ENCODE measurements around the gene CHTF18. TPM values are rescaled to one million over a fixed set of nuclear protein-coding genes. Genes with fewer than 3 reads are reported as not detected.

CHTF18 gene
- total RNA-seq, 1 donor from 2014 or later: 3.1 TPM

DNA sequence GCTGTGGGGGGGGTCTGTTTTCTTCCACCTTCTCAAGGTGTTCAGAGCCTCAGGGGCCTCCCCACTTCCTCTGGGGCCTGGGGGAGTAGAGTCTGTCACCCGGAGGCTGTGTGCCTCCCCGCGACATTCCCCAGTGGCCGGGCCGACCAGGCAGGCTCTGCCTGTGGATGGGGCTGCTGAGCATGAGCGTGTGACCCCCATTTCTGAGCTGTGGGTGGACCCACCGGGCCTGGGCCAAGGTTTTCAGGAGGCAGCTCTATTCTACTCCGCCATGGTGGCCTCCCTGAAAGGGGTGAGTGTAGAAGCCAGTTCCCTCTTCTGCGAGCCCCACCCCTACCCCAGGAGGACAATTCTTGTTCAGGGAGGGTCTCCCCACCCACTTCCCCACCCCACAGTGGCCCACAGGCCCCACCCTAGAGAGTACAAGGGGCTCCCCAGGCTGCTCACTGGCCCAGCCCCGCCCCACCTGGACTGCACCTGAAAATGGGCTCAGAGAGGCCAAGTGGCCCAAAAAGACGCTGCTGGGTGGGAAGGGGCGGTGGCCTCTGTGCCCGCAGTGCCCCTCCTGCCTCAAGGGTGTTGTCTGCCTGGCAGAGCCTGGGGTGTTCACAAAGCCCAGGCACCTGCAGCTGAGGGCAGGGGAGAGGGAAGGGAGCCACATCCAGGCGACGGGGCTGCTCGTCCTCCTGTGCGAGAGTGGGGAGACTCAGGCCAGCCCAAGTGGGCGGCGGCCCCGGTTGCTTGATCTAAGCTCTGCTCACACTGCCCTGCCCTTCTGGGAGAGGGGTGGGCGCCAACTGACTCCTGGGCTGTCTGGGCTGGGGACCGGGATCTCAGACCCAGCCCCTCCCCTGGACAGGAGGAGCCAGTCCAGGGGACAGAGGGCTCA is 26.6 kb upstream of the CHTF18 start:
- no peak overlapping the region for H3K4me3 ChIP-seq
- intact Hi-C loops (cut with micrococcal nuclease): no loop called here
- H3K36me3 ChIP-seq: no peaks in the 10 kb centered on the region
- no peak overlapping the region for H3K27ac ChIP-seq (replicated peaks)
- TF ChIP-seq, protein P1, sequence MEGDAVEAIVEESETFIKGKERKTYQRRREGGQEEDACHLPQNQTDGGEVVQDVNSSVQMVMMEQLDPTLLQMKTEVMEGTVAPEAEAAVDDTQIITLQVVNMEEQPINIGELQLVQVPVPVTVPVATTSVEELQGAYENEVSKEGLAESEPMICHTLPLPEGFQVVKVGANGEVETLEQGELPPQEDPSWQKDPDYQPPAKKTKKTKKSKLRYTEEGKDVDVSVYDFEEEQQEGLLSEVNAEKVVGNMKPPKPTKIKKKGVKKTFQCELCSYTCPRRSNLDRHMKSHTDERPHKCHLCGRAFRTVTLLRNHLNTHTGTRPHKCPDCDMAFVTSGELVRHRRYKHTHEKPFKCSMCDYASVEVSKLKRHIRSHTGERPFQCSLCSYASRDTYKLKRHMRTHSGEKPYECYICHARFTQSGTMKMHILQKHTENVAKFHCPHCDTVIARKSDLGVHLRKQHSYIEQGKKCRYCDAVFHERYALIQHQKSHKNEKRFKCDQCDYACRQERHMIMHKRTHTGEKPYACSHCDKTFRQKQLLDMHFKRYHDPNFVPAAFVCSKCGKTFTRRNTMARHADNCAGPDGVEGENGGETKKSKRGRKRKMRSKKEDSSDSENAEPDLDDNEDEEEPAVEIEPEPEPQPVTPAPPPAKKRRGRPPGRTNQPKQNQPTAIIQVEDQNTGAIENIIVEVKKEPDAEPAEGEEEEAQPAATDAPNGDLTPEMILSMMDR (IDR thresholded peaks at IDR 0.05; ENCODE audit: borderline replicate concordance): no peak
- H3K27me3 ChIP-seq (ENCODE audit: low read depth): peaks cover 59% of the 10 kb centered on the region
- DNase-seq: no peak
- H3K9me3 ChIP-seq (replicated peaks): no peaks in the 10 kb centered on the region
- no peaks in the 10 kb centered on the region for H3K4me1 ChIP-seq

DNA sequence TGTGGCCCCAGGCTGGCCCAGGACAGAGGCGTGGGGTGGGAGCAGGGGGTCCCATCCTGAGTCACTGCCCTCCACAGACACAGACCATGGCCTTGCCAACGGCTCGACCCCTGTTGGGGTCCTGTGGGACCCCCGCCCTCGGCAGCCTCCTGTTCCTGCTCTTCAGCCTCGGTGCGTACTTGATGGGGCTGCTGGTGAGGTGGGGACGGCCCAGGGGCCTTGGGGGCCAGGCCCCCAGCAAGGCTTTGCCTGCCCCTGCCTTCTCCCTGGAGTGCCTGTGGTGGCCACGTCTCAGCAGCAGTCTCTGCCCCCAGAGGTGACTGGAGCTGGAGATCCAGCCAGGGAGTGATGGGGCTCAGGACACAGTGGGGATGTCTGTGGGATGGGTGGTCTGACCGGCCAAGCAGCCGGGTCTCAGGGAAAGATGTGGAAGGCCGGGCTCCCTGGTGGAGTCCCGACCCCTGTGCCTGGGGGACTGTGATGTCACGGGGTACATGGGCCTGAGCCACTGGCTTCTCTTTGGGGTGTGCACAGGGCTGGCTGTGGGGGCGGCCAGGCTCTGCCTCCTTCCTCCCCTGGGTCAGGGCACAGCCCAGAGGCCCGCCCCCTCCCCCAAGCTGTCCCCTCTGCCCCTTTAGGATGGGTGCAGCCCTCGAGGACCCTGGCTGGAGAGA is 25.7 kb upstream of the CHTF18 start:
- Histone ChIP-seq H3K4me3 (no peak overlapping the region), H3K9me3 (replicated peaks) (no peaks in the 10 kb centered on the region), H3K27me3 (ENCODE audit: low read depth) (peaks cover 59% of the 10 kb centered on the region), H3K27ac (replicated peaks) (no peak overlapping the region), H3K36me3 (no peaks in the 10 kb centered on the region), H3K4me1 (no peaks in the 10 kb centered on the region)
- intact Hi-C loops (cut with micrococcal nuclease): no loop called here
- DNase-seq: no peak
- TF ChIP-seq, protein P1 (IDR thresholded peaks at IDR 0.05; ENCODE audit: borderline replicate concordance): no peak

DNA sequence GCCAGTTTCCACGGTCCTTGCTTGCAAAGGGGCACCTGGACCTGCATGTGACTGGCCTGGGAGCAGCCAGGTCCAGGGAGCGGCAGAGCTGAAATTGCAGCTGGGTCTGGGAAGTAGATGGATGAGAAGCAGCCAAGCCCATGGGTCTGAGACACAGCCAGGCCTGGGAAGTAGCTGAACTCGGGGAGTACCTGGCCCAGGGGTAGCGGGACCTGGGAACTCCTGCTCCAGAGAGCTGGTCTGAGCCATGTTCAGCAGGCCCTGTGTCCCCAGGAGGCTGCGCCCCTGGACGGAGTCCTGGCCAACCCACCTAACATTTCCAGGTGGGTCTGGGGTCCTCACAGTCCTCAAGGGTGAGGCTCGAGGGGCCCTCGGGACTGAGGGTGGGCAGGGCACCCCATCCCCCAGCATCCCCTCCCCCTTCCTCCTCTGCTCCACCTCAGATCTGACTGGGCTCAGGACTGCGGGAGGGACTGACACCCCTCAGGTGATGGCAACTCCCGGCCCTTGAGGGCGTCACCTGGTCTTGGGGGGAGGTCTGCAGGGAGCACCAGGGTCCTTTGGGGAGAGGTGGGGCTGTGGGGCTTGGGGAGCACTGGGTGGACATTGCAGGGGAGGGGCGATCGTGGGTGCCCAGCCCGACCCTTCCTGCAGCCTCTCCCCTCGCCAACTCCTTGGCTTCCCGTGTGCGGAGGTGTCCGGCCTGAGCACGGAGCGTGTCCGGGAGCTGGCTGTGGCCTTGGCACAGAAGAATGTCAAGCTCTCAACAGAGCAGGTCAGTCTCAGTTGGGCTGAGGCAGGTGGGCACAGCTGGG is 24.8 kb upstream of the CHTF18 start:
- intact Hi-C loops (cut with micrococcal nuclease): no loop called here
- peaks cover 65% of the 10 kb centered on the region for H3K27me3 ChIP-seq (ENCODE audit: low read depth)

DNA sequence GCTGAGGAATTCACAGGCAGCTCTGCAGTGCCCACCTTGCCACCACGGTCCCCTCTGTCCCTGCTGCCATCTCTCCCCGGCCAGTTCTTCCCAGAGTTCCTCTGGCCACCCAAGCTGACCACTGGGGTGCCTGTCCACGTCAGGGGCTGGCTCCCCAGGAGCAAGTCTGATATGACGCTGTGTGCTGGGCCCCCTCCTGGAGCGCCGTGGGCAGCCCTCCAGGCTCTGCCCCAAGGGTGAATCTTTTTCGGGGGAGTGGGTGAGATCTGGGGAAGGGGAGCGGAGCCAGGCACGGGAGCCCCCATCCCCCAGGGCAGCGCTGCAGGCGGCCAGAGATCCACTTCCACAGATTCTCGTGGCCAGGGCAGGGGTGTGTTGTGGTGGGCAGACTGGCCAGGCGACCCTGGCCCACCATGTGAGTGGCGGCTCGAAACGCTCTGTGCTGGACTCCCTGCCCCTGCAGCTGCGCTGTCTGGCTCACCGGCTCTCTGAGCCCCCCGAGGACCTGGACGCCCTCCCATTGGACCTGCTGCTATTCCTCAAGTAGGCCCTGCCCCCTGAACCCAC is 24.2 kb upstream of the CHTF18 start:
- TF ChIP-seq, protein P1 (IDR thresholded peaks at IDR 0.05; ENCODE audit: borderline replicate concordance): no peak
- intact Hi-C loops (cut with micrococcal nuclease): no loop called here
- no peak for DNase-seq
- no peaks in the 10 kb centered on the region for H3K9me3 ChIP-seq (replicated peaks)
- H3K4me1 ChIP-seq: no peaks in the 10 kb centered on the region
- peaks cover 69% of the 10 kb centered on the region for H3K27me3 ChIP-seq (ENCODE audit: low read depth)
- no peak overlapping the region for H3K27ac ChIP-seq (replicated peaks)
- no peaks in the 10 kb centered on the region for H3K36me3 ChIP-seq
- no peak overlapping the region for H3K4me3 ChIP-seq

More for the DNA sequence above, 24.8 kb upstream of the CHTF18 start:
- Histone ChIP-seq H3K9me3 (replicated peaks) (no peaks in the 10 kb centered on the region), H3K4me3 (no peak overlapping the region), H3K27ac (replicated peaks) (no peak overlapping the region), H3K36me3 (no peaks in the 10 kb centered on the region), H3K4me1 (no peaks in the 10 kb centered on the region)
- TF ChIP-seq, protein P1 (IDR thresholded peaks at IDR 0.05; ENCODE audit: borderline replicate concordance): no peak
- no peak for DNase-seq

Measured in left ventricle myocardium inferior (tissue), 1 donor.